ENCODE measurements around the gene MUL1. TPM values are rescaled to one million over a fixed set of nuclear protein-coding genes. Genes with fewer than 3 reads are reported as not detected.

Gene MUL1, protein sequence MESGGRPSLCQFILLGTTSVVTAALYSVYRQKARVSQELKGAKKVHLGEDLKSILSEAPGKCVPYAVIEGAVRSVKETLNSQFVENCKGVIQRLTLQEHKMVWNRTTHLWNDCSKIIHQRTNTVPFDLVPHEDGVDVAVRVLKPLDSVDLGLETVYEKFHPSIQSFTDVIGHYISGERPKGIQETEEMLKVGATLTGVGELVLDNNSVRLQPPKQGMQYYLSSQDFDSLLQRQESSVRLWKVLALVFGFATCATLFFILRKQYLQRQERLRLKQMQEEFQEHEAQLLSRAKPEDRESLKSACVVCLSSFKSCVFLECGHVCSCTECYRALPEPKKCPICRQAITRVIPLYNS
- total RNA-seq = 10 to 100 TPM; 23.3 to 30.6 TPM

DNA sequence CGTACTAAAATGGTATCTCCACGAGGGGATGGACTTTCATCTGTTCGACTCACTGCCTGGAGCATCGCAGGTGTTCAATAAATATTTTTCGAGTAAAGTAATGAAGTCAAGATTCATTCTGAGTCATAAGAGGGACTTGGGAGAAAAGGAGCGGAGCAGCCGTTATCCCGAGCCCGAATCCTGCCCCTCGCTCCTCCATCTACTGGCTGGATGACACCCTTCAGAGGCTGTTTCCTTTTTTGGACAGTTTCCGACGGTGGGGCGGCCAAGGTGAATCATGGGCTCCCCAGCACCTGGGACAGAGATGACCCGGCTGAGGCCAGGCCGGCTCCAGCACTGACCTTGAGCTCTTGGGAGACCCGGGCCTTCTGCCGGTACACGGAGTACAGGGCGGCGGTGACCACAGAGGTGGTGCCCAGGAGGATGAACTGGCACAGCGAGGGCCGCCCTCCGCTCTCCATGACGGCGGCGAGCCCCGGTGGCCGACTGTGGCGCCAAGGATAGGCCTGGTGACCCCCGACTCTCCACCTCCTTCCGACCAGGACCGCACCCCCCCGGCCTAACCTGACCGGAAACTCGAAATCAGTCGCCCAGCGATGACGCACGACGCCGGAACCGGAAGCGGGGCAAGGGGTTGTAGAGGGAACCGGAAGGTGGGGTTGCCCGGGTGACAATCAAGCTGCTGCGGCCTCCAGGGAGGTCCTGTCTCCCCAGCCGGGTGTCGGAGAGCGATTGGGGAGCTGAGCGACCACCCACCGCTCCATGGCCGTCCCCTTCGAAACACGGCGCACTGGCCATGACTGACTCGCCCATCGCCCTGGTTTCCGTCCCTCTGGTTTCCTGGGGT lies at the start of gene MUL1:
Gene MUL1 (minus strand): TSS at position 588 of the 847 bp plus-strand sequence. CDS start 127 bp downstream, at position 461.
- H3K27me3 Mint-ChIP-seq = peaks cover 0 to under 1% of the 10 kb centered on the region in 2 donors
- peak within 1 kb of the TSS; percentile 81 to 88 for H3K27ac Mint-ChIP-seq
- H3K4me3 Mint-ChIP-seq = peak within 1 kb of the TSS; percentile 91
- DNase-seq (ENCODE audit: low spot score) (peak; percentile 95), ATAC-seq (peak; percentile 98 to 99)
- H3K9me3 Mint-ChIP-seq = no peaks in the 10 kb centered on the region
- peaks cover 14 to 27% of the 10 kb centered on the region in 2 donors for H3K4me1 Mint-ChIP-seq (ENCODE audit: low read depth in 2 of 2)
- no peaks in the 10 kb centered on the region for H3K36me3 Mint-ChIP-seq

DNA sequence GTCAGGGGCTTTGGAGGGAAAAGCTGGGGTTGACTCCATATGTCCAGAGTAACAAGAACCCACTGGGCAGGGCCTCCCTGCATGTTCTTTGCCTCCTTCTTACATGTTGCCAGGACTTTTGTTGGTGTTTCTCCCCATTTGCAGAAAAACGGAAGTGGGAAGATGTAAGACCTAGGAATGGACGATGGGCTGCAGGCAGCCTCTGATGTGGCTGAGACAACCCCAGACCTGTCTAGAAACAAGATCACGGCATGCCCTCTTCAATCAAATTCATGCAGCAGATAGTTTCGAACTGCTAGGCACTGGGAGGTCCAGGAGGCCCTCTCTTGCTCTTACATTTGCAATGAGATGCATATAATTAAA lies 47.8 kb upstream of the MUL1 start:
- Mint-ChIP-seq H3K9me3 (no peaks in the 10 kb centered on the region), H3K27ac (no peak overlapping the region), H3K36me3 (no peaks in the 10 kb centered on the region), H3K27me3 (peaks cover 9 to 29% of the 10 kb centered on the region in 2 donors), H3K4me1 (ENCODE audit: low read depth in 2 of 2) (no peaks in the 10 kb centered on the region), H3K4me3 (no peak overlapping the region)
- DNase-seq (ENCODE audit: low spot score) (no peak), ATAC-seq (no peak)

DNA sequence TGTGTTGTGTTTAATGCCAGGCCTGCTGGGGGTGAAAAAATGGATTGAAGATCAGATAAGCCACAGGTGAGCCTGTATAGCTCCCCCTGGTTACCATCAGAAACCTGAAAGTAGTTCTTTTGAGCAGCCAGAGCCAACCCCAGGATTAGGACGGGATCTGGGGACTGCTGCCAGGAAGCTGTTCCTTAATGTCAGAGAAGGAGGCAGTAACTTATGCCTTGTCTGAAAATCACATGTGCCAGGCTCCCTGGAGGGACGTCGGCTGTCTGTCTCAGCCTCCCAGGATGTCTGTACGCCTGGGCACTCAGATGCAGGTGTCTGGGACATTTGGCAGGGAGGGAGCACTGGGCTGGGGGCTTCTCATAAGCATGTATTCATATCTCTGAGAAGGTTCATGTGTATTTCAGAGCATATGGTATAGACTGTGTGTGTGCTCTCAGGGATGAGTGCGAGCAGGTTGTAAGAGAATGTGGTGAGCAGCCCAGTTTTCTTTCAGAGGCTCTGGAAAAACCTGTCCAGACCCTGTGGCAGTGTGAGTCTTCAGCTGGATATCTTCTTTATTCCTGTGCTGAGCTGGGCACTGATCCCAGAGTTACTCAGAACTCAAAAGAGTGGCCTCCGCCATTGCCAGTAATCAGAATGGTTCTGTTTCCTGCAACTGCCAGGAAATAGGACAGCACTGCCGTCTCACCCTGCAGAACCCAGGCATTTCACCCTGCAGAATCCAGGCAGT lies 47.2 kb upstream of the MUL1 start:
- Mint-ChIP-seq H3K36me3 (no peaks in the 10 kb centered on the region), H3K27me3 (peaks cover 9 to 24% of the 10 kb centered on the region in 2 donors), H3K27ac (no peak overlapping the region), H3K4me3 (no peak overlapping the region), H3K4me1 (ENCODE audit: low read depth in 2 of 2) (no peaks in the 10 kb centered on the region), H3K9me3 (no peaks in the 10 kb centered on the region)
- ATAC-seq (peak in 1 of 2 donors; percentile 8), DNase-seq (ENCODE audit: low spot score) (no peak)

DNA sequence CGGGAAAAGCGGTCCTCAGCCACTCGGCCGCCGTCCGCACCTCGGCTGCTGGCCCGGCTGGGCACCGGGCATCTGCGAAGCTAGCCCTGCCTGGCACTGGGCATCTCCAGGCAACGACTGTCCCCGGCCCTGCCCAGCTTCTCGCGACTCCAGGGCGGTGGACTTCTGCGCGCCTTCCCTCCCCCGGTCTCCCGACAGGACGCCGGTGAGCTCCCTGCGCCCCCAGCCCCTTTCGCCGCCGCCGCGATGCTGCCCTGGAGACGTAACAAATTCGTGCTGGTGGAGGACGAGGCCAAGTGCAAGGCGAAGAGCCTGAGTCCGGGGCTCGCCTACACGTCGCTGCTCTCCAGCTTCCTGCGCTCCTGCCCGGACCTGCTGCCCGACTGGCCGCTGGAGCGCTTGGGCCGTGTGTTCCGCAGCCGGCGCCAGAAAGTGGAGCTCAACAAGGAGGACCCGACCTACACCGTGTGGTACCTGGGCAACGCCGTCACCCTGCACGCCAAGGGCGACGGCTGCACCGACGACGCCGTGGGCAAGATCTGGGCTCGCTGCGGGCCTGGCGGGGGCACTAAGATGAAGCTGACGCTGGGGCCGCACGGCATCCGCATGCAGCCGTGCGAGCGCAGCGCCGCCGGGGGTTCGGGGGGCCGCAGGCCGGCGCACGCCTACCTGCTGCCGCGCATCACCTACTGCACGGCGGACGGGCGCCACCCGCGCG lies 44.9 kb upstream of the MUL1 start:
- Mint-ChIP-seq H3K9me3 (no peaks in the 10 kb centered on the region), H3K27me3 (peaks cover 7 to 28% of the 10 kb centered on the region in 2 donors), H3K27ac (no peak overlapping the region), H3K36me3 (no peaks in the 10 kb centered on the region), H3K4me1 (ENCODE audit: low read depth in 2 of 2) (no peaks in the 10 kb centered on the region), H3K4me3 (no peak overlapping the region)
- ATAC-seq (no peak), DNase-seq (ENCODE audit: low spot score) (no peak)

DNA sequence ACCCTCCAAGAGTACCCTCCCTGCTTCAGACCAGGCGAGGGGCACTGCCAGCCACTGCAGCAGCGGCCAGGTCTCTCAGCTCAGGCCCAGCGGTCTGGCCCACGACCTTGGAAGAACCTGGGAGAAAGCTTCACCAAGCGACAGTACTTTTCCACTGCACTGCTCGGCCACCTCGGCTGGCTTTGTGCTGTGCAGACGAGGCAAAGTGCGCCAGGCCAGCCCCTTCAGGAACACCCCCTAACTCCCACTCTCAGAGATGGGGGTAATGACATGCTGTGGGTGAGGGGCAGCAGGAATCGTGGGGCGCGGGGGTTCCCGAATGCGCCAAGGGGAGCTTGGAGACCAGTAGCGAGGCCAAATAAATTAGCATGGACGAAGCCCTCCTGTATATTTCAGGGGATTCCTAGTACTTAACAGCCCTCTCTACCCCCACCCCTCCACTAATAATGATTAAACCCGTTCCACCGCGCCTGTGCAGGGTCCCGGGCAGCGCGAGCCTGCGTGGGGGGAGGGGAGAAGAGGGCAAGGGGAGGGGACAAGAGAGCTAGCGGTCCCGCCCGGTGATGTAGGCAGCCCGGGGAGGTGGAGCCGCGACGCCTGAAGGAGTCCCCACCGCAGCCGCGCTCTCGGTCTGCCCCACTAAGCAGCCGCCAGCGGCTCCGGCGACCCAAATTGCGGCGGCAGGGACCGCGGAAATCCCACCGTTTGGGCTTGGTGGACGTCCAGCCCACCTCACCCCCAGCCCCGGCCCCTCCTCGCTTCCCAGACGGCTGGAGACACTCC lies 44.2 kb upstream of the MUL1 start, which contains the start of gene FAM43B:
Gene FAM43B (plus strand): TSS at position 629 of the 783 bp plus-strand sequence. CDS start 401 bp downstream, outside the sequence.
- H3K4me3 Mint-ChIP-seq = no peak within 1 kb of the TSS
- no peaks in the 10 kb centered on the region for H3K4me1 Mint-ChIP-seq (ENCODE audit: low read depth in 2 of 2)
- H3K36me3 Mint-ChIP-seq = no peaks in the 10 kb centered on the region
- H3K27me3 Mint-ChIP-seq = peaks cover 7 to 30% of the 10 kb centered on the region in 2 donors
- no peaks in the 10 kb centered on the region for H3K9me3 Mint-ChIP-seq
- no peak within 1 kb of the TSS for H3K27ac Mint-ChIP-seq
- DNase-seq (ENCODE audit: low spot score) (no peak), ATAC-seq (peak in 1 of 2 donors; percentile 12)

DNA sequence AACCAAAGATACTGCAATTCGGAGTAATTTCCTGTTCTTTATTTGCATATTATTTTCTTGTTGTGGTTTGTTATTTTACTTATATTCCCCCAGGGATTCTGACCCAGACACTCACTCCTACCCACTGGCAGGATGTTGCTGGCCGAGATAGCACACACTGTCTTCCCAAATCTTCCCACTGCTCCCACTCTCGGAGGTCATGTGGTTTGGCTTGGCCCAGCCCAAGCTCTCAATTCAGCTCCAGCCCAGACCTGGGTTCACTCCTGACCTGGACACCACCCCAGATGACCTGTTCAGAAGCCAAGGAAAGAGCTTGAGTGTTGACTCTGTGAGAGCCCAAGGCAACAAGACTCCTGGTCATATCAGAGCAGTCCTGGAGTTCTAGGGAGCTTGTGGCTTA lies 43.2 kb upstream of the MUL1 start:
- Mint-ChIP-seq H3K27ac (no peak overlapping the region), H3K27me3 (peaks cover 11 to 37% of the 10 kb centered on the region in 2 donors), H3K4me1 (ENCODE audit: low read depth in 2 of 2) (no peaks in the 10 kb centered on the region), H3K36me3 (no peaks in the 10 kb centered on the region), H3K9me3 (no peaks in the 10 kb centered on the region), H3K4me3 (no peak overlapping the region)
- no peak for ATAC-seq
- no peak for DNase-seq (ENCODE audit: low spot score)

DNA sequence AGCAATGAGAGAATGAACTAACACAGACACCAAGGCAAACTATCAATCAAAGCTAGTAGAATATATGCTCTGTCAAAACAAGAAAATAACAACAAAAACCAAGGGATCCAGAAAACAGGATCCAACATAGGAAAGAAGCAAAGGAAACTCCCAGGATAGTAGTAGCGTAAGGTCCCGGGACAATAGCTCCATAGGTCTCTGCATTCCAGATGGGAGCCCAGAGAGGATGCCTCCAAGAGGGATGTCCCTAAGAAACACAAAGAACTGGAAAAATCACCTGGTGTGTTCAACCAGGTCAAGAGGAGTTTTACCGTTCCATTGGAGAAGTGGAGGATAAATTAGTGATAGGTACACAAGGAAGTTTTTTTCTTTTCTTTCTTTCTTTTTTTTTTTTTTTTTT lies 38.7 kb upstream of the MUL1 start:
- H3K4me3 Mint-ChIP-seq = no peak overlapping the region
- no peaks in the 10 kb centered on the region for H3K9me3 Mint-ChIP-seq
- no peaks in the 10 kb centered on the region for H3K4me1 Mint-ChIP-seq (ENCODE audit: low read depth in 2 of 2)
- DNase-seq (ENCODE audit: low spot score) (no peak), ATAC-seq (no peak)
- peaks cover 18 to 58% of the 10 kb centered on the region in 2 donors for H3K27me3 Mint-ChIP-seq
- no peaks in the 10 kb centered on the region for H3K36me3 Mint-ChIP-seq
- H3K27ac Mint-ChIP-seq = no peak overlapping the region

DNA sequence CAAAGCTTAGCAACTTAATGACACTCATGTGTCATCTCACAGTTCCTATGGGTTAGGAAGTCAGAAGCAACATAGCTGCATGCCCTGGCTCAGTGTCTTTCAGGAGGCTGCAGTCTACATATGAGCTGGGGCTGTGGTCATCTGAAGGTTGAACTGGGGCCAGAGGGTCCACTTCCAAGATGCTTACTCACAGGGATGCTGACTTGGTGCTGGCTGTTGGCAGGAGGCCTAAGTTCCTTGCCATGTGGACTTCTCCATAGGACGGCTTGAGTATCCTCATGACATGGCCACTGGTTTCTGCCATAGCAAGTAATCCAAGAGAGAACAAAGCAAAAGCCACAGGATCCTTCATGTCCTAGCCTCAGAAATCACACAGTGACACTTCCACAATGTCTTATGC lies 32.3 kb upstream of the MUL1 start:
- H3K27me3 Mint-ChIP-seq = peaks cover 25 to 67% of the 10 kb centered on the region in 2 donors
- no peak for ATAC-seq
- no peak overlapping the region for H3K4me3 Mint-ChIP-seq
- no peaks in the 10 kb centered on the region for H3K4me1 Mint-ChIP-seq (ENCODE audit: low read depth in 2 of 2)
- H3K36me3 Mint-ChIP-seq = no peaks in the 10 kb centered on the region
- H3K27ac Mint-ChIP-seq = no peak overlapping the region
- no peaks in the 10 kb centered on the region for H3K9me3 Mint-ChIP-seq
- DNase-seq (ENCODE audit: low spot score) = no peak

DNA sequence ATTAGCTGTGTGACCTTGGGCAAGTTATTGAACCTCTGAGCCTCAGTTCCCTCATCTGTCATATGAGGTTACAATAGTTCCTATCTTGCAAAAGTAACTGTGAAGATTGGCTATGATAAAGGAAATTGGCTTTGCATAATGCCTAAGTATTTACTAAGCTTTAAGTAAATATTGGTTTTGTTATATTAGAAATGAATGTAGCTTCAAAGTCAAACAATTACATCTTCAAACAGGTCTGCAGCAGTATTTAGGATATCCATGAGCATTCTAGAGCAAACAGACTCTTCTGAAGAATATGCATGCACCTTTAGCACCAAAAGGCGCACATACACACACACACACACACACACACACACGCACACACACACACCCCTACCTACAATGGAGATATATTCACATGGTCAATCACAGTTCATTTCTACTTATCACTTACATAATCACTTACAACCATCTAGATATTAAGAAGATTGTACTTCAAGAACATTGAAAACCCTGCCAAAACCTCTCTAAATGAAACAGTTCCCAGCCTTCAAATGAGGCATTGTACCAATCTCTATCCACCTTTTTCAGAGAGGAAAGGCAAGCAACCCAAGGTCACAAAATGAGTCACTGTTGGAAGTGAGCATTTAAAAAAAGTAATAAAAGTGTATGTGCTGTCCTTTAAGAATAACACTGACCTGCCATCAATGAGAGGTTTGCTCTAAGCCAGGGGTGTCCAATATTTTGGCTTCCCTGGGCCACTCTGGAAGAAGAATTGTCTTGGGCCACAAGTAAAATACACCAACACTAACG lies 31.0 kb upstream of the MUL1 start:
- ATAC-seq (no peak), DNase-seq (ENCODE audit: low spot score) (no peak)
- H3K27ac Mint-ChIP-seq = no peak overlapping the region
- H3K9me3 Mint-ChIP-seq = no peaks in the 10 kb centered on the region
- H3K36me3 Mint-ChIP-seq = no peaks in the 10 kb centered on the region
- no peak overlapping the region for H3K4me3 Mint-ChIP-seq
- no peaks in the 10 kb centered on the region for H3K4me1 Mint-ChIP-seq (ENCODE audit: low read depth in 2 of 2)
- H3K27me3 Mint-ChIP-seq = peaks cover 34 to 66% of the 10 kb centered on the region in 2 donors

DNA sequence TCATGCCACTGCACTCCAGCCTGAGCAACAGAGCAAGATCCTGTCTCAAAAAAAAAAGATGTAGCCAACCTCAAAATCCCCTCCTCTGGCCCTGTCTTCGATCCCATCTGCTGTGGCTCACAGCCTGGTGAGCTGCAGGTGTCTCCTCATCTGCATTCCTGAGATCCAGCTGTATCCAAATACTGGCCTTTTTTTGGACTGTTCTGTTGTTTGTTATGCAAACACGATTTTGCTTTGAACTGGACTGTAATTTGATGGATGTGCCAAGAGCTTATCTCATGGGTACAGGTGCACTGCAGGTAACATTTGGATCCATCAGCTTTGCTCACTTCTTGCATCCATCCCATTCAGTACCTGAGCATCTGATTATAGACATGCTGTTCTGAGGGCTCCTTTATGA lies 30.3 kb upstream of the MUL1 start:
- H3K36me3 Mint-ChIP-seq = no peaks in the 10 kb centered on the region
- DNase-seq (ENCODE audit: low spot score) = no peak
- H3K4me3 Mint-ChIP-seq = no peak overlapping the region
- peaks cover 37 to 68% of the 10 kb centered on the region in 2 donors for H3K27me3 Mint-ChIP-seq
- H3K27ac Mint-ChIP-seq = no peak overlapping the region
- no peaks in the 10 kb centered on the region for H3K9me3 Mint-ChIP-seq
- no peak for ATAC-seq
- H3K4me1 Mint-ChIP-seq (ENCODE audit: low read depth in 2 of 2) = no peaks in the 10 kb centered on the region

DNA sequence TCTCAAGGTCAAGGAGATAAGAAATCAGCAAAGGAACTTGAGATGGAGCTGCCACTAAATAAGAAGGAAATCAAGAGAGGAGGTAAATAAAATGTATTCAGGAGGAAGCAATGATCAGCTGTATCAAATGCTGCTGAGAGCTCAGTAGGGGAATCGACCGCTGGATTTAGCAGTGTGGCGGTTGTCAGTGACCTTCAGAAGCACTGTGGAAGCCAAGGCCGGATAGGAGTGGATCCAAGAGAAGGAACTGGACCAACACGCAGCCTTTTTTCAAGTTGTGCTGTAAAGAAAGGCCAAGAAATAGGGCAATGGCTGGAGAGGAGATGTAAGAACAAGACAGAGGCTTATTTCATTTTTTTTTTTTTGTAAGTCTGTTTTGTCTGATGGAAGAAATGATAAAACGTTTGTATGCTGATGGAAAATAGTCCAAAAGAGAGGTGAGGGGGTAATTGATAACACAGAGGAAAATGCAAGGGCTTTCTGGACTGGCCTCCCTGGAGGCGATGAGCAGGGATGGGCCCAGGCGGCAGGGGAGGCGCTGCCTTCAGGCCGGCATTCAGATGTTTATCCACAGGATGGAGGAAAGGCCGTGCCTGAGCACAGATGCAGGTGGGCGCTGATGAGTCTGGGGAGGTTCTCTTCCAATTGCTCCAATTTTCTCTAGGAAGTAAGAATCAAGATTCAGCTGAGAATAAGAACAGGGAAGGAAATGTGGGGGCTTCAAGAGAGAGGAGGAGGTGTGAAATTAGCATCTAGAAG lies 26.9 kb upstream of the MUL1 start:
- no peak for DNase-seq (ENCODE audit: low spot score)
- Mint-ChIP-seq H3K27ac (no peak overlapping the region), H3K27me3 (peaks cover 27 to 63% of the 10 kb centered on the region in 2 donors), H3K4me3 (no peak overlapping the region), H3K36me3 (no peaks in the 10 kb centered on the region), H3K4me1 (ENCODE audit: low read depth in 2 of 2) (no peaks in the 10 kb centered on the region), H3K9me3 (no peaks in the 10 kb centered on the region)
- no peak for ATAC-seq
